Activated T-helper 1 cell treated with anti-CD3 and anti-CD28 coated beads, Interleukin-2, amount 50 U/mL, for 16 hours (primary cell): ENCODE measurements around the gene CCDC12.

Source experiments
- DNase-seq, 2 donors: peaks; one replicate each; pipeline ENCODE4 v3.0.0-alpha.2; 2020; ENCODE audit warnings: low read depth in 1 of 2, low spot score in 1 of 2

Gene CCDC12

GRCh38 chr3:46942076-46942475 lies 34.5 kb downstream of the CCDC12 start:
- DNase-seq = no peak

GRCh38 chr3:46939578-46940445 lies 36.7 kb downstream of the CCDC12 start:
- no peak for DNase-seq

- DNase-seq = no peak
These were observed 38.4 kb downstream of the CCDC12 start for GRCh38 chr3:46938118-46938517.

- DNase-seq = no peak
These were observed 39.8 kb downstream of the CCDC12 start for GRCh38 chr3:46936733-46937250.

- DNase-seq = no peak
These were observed 40.5 kb downstream of the CCDC12 start for GRCh38 chr3:46935989-46936558.

GRCh38 chr3:46935168-46935858 lies 41.2 kb downstream of the CCDC12 start:
- no peak for DNase-seq

- no peak for DNase-seq
These were observed 41.9 kb downstream of the CCDC12 start for GRCh38 chr3:46934498-46935167.

- no peak for DNase-seq
These were observed 42.5 kb downstream of the CCDC12 start for GRCh38 chr3:46934072-46934471.

GRCh38 chr3:46933261-46933660 lies 43.3 kb downstream of the CCDC12 start:
- DNase-seq = no peak

GRCh38 chr3:46932455-46933225 lies 43.9 kb downstream of the CCDC12 start:
- DNase-seq = no peak

- DNase-seq = no peak
These were observed 44.8 kb downstream of the CCDC12 start for GRCh38 chr3:46931631-46932331.

GRCh38 chr3:46930945-46931403 lies 45.6 kb downstream of the CCDC12 start:
- no peak for DNase-seq

- DNase-seq = no peak
These were observed 46.2 kb downstream of the CCDC12 start for GRCh38 chr3:46930166-46930944.

- DNase-seq = no peak
These were observed 47.2 kb downstream of the CCDC12 start for GRCh38 chr3:46929324-46929723.

GRCh38 chr3:46928282-46928681 lies 48.3 kb downstream of the CCDC12 start:
- DNase-seq = no peak

- DNase-seq = no peak
These were observed 48.8 kb downstream of the CCDC12 start for GRCh38 chr3:46927718-46928073.

- no peak for DNase-seq
These were observed 49.5 kb downstream of the CCDC12 start for GRCh38 chr3:46926871-46927717.

GRCh38 chr3:46926447-46926846 lies 50.1 kb downstream of the CCDC12 start:
- no peak for DNase-seq
